ENCODE results near the gene SUN5. TPM values are rescaled to one million over a fixed set of nuclear protein-coding genes. Genes with fewer than 3 reads are reported as not detected.
"Not testable (repeated sequence)": the region's sequence is repeated elsewhere in the genome, so short reads cannot be mapped to it uniquely, and the experiment has no call there.

Gene SUN5
- total RNA-seq, 1 donor from 2014 or later: not detected

- no peak for DNase-seq (ENCODE audit: extremely low read depth, low read depth, low spot score)
These were observed 24.8 kb downstream of the SUN5 start for GRCh38 chr20:32979201-32979998.

GRCh38 chr20:32978009-32978335 is 26.3 kb downstream of the SUN5 start:
- DNase-seq (ENCODE audit: extremely low read depth, low read depth, low spot score): no peak

- no peak for DNase-seq (ENCODE audit: extremely low read depth, low read depth, low spot score)
These were observed 26.8 kb downstream of the SUN5 start for GRCh38 chr20:32977281-32978008.

- no peak for DNase-seq (ENCODE audit: extremely low read depth, low read depth, low spot score)
These were observed 27.5 kb downstream of the SUN5 start for GRCh38 chr20:32976746-32977145.

- DNase-seq (ENCODE audit: extremely low read depth, low read depth, low spot score): no peak
These were observed 28.2 kb downstream of the SUN5 start for GRCh38 chr20:32975698-32976674.

GRCh38 chr20:32975121-32975520 is 29.1 kb downstream of the SUN5 start:
- not testable (repeated sequence) for DNase-seq (ENCODE audit: extremely low read depth, low read depth, low spot score)

GRCh38 chr20:32974204-32975064 is 29.8 kb downstream of the SUN5 start:
- not testable (repeated sequence) for DNase-seq (ENCODE audit: extremely low read depth, low read depth, low spot score)

GRCh38 chr20:32973077-32973717 is 31.0 kb downstream of the SUN5 start:
- DNase-seq (ENCODE audit: extremely low read depth, low read depth, low spot score): no peak

GRCh38 chr20:32972181-32973076 is 31.8 kb downstream of the SUN5 start:
- no peak for DNase-seq (ENCODE audit: extremely low read depth, low read depth, low spot score)

GRCh38 chr20:32971703-32972161 is 32.5 kb downstream of the SUN5 start:
- DNase-seq (ENCODE audit: extremely low read depth, low read depth, low spot score): no peak

- DNase-seq (ENCODE audit: extremely low read depth, low read depth, low spot score): no peak
These were observed 33.3 kb downstream of the SUN5 start for GRCh38 chr20:32970973-32971300.

GRCh38 chr20:32970115-32970972 is 33.9 kb downstream of the SUN5 start:
- no peak for DNase-seq (ENCODE audit: extremely low read depth, low read depth, low spot score)

- DNase-seq (ENCODE audit: extremely low read depth, low read depth, low spot score): no peak
These were observed 34.7 kb downstream of the SUN5 start for GRCh38 chr20:32969356-32970114.

GRCh38 chr20:32968478-32969241 is 35.6 kb downstream of the SUN5 start:
- DNase-seq (ENCODE audit: extremely low read depth, low read depth, low spot score): no peak

GRCh38 chr20:32967961-32968457 is 36.2 kb downstream of the SUN5 start:
- DNase-seq (ENCODE audit: extremely low read depth, low read depth, low spot score): no peak

Measured in glomerular endothelial cell (primary cell).